Measurements from ENCODE around the gene KPNA1. TPM values are rescaled to one million over a fixed set of nuclear protein-coding genes. Genes with fewer than 3 reads are reported as not detected.

The KPNA1 gene
- total RNA-seq, 3 donors from 2014 or later (not counting 1 experiment from before 2014, with no cell fraction given), result 62.3 to 67.1 (median 63.1) TPM

GRCh38 chr3:122398920-122399319 is 115.8 kb downstream of the KPNA1 start:
- no peak overlapping the region for H3K4me3 ChIP-seq (ENCODE audit: low read length)
- Mint-ChIP-seq H3K27ac (no peak overlapping the region), H3K36me3 (no peaks in the 10 kb centered on the region), H3K4me1 (peaks cover 0 to 5% of the 10 kb centered on the region in 2 donors), H3K4me3 (no peak overlapping the region), H3K9me3 (no peaks in the 10 kb centered on the region), H3K27me3 (ENCODE audit: low read depth in 2 of 2) (no peaks in the 10 kb centered on the region)
- 100% methylated on average over 1 of the region's 2 CpGs for WGBS (ENCODE audit: insufficient coverage)
- DNase-seq (no peak), ATAC-seq (no peak)
- H3K36me3 ChIP-seq (ENCODE audit: control insufficient read depth, insufficient read depth, low read length), result peaks cover 9% of the 10 kb centered on the region
- H3K4me1 ChIP-seq (ENCODE audit: control insufficient read depth, insufficient read depth, low read length), result no peaks in the 10 kb centered on the region
- no peaks in the 10 kb centered on the region for H3K9me3 ChIP-seq (ENCODE audit: control insufficient read depth, insufficient read depth, low read length)
- intact Hi-C loops (cut with micrococcal nuclease), result no loop called here
- H3K27ac ChIP-seq (ENCODE audit: low read length), result no peak overlapping the region
- H3K27me3 ChIP-seq (ENCODE audit: control insufficient read depth, insufficient read depth, low read length), result no peaks in the 10 kb centered on the region
- TF ChIP-seq, protein P1, sequence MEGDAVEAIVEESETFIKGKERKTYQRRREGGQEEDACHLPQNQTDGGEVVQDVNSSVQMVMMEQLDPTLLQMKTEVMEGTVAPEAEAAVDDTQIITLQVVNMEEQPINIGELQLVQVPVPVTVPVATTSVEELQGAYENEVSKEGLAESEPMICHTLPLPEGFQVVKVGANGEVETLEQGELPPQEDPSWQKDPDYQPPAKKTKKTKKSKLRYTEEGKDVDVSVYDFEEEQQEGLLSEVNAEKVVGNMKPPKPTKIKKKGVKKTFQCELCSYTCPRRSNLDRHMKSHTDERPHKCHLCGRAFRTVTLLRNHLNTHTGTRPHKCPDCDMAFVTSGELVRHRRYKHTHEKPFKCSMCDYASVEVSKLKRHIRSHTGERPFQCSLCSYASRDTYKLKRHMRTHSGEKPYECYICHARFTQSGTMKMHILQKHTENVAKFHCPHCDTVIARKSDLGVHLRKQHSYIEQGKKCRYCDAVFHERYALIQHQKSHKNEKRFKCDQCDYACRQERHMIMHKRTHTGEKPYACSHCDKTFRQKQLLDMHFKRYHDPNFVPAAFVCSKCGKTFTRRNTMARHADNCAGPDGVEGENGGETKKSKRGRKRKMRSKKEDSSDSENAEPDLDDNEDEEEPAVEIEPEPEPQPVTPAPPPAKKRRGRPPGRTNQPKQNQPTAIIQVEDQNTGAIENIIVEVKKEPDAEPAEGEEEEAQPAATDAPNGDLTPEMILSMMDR (IDR thresholded peaks at IDR 0.05), result no peak

- no peaks in the 10 kb centered on the region for H3K27me3 ChIP-seq (ENCODE audit: control insufficient read depth, insufficient read depth, low read length)
- WGBS (ENCODE audit: insufficient coverage), result 100% methylated on average over 1 of the region's 1 CpG
- no peaks in the 10 kb centered on the region for H3K9me3 Mint-ChIP-seq
- no peaks in the 10 kb centered on the region for H3K4me1 ChIP-seq (ENCODE audit: control insufficient read depth, insufficient read depth, low read length)
- no peak for ATAC-seq
- no peaks in the 10 kb centered on the region for H3K27me3 Mint-ChIP-seq (ENCODE audit: low read depth in 2 of 2)
- no peak overlapping the region for H3K4me3 ChIP-seq (ENCODE audit: low read length)
- intact Hi-C loops (cut with micrococcal nuclease), result no loop called here
- H3K27ac Mint-ChIP-seq, result no peak overlapping the region
- no peaks in the 10 kb centered on the region for H3K9me3 ChIP-seq (ENCODE audit: control insufficient read depth, insufficient read depth, low read length)
- no peak for DNase-seq
- no peak overlapping the region for H3K4me3 Mint-ChIP-seq
- no peaks in the 10 kb centered on the region for H3K36me3 ChIP-seq (ENCODE audit: control insufficient read depth, insufficient read depth, low read length)
- no peaks in the 10 kb centered on the region for H3K36me3 Mint-ChIP-seq
- TF ChIP-seq, protein P1 (IDR thresholded peaks at IDR 0.05), result no peak
- H3K4me1 Mint-ChIP-seq, result peaks cover 3 to 5% of the 10 kb centered on the region in 2 donors
- H3K27ac ChIP-seq (ENCODE audit: low read length), result no peak overlapping the region
Observed at GRCh38 chr3:122397201-122397600, 117.5 kb downstream of the KPNA1 start.

GRCh38 chr3:122396511-122396910 is 118.2 kb downstream of the KPNA1 start:
- no peaks in the 10 kb centered on the region for H3K9me3 ChIP-seq (ENCODE audit: control insufficient read depth, insufficient read depth, low read length)
- peaks cover 3 to 5% of the 10 kb centered on the region in 2 donors for H3K4me1 Mint-ChIP-seq
- intact Hi-C loops (cut with micrococcal nuclease), result no loop called here

DNA sequence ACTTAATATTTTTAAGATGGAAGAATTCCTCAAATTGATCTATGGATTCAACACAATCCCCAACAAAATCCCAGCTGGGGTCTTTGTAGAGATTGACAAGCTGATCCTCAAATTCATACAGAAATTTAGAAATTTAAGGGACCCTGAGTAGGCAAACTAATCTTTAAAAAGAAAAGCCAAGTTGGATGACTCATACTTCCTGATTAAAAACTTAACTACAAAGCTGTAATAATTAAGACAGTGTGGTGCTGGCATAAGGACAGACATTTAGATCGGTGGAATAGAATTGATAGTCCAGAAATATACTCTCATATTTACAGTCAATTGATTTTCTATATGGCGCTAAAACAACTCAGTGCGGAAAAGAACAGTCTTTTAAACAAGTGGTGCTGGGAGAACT is 119.2 kb downstream of the KPNA1 start:
- Mint-ChIP-seq H3K9me3 (no peaks in the 10 kb centered on the region), H3K4me1 (peaks cover 3 to 5% of the 10 kb centered on the region in 2 donors), H3K36me3 (no peaks in the 10 kb centered on the region), H3K27ac (no peak overlapping the region), H3K4me3 (no peak overlapping the region), H3K27me3 (ENCODE audit: low read depth in 2 of 2) (no peaks in the 10 kb centered on the region)
- Histone ChIP-seq H3K27ac (ENCODE audit: low read length) (no peak overlapping the region), H3K9me3 (ENCODE audit: control insufficient read depth, insufficient read depth, low read length) (no peaks in the 10 kb centered on the region), H3K4me3 (ENCODE audit: low read length) (no peak overlapping the region), H3K27me3 (ENCODE audit: control insufficient read depth, insufficient read depth, low read length) (no peaks in the 10 kb centered on the region), H3K36me3 (ENCODE audit: control insufficient read depth, insufficient read depth, low read length) (no peaks in the 10 kb centered on the region), H3K4me1 (ENCODE audit: control insufficient read depth, insufficient read depth, low read length) (no peaks in the 10 kb centered on the region)
- DNase-seq (no peak), ATAC-seq (no peak)
- TF ChIP-seq, protein P1 (IDR thresholded peaks at IDR 0.05), result no peak
- intact Hi-C loops (cut with micrococcal nuclease), result no loop called here
- no CpG with 5 or more reads among the region's 3 CpGs for WGBS (ENCODE audit: insufficient coverage)

More at GRCh38 chr3:122396511-122396910, 118.2 kb downstream of the KPNA1 start:
- no peak overlapping the region for H3K27ac Mint-ChIP-seq
- TF ChIP-seq, protein P1 (IDR thresholded peaks at IDR 0.05), result no peak
- no peaks in the 10 kb centered on the region for H3K36me3 Mint-ChIP-seq
- no peaks in the 10 kb centered on the region for H3K27me3 Mint-ChIP-seq (ENCODE audit: low read depth in 2 of 2)
- H3K4me1 ChIP-seq (ENCODE audit: control insufficient read depth, insufficient read depth, low read length), result no peaks in the 10 kb centered on the region
- H3K4me3 Mint-ChIP-seq, result no peak overlapping the region
- H3K27me3 ChIP-seq (ENCODE audit: control insufficient read depth, insufficient read depth, low read length), result no peaks in the 10 kb centered on the region
- H3K4me3 ChIP-seq (ENCODE audit: low read length), result no peak overlapping the region
- no peaks in the 10 kb centered on the region for H3K9me3 Mint-ChIP-seq
- H3K27ac ChIP-seq (ENCODE audit: low read length), result no peak overlapping the region
- ATAC-seq, result no peak
- H3K36me3 ChIP-seq (ENCODE audit: control insufficient read depth, insufficient read depth, low read length), result no peaks in the 10 kb centered on the region
- DNase-seq, result no peak

All from natural killer cell (primary cell).